HG02798 (cell line): ENCODE data around the gene NAALADL2.
"Not testable (repeated sequence)": the region's sequence is repeated elsewhere in the genome, so short reads cannot be mapped to it uniquely, and the experiment has no call there.

Experiments used
- ATAC-seq: cut with Tn5 transposase; IDR thresholded peaks from one replicate; pipeline ENCODE4 v1.9.1; 2021; ENCODE audit warnings: mild to moderate bottlenecking; ENCODE audit not compliant: unreplicated experiment, poor library complexity

Gene NAALADL2

DNA sequence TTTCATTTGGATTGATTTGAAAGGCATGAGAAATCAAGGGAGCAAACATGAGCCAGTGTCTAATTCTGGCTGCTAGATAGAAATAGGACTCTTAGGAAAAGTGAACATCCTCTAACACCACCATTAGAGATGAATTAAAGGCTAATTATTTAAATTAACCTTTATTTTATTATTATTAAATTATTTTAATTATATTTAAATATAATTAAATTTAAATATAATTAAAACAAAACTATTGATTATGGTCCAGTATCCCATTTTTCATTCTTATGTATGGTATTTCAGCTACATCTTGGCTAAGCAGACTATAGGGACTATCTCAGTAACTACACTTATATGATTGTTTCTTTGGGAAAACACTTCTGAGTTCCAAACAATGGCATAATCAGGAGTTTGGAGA lies 904.8 kb downstream of the NAALADL2 start:
- ATAC-seq = no peak

DNA sequence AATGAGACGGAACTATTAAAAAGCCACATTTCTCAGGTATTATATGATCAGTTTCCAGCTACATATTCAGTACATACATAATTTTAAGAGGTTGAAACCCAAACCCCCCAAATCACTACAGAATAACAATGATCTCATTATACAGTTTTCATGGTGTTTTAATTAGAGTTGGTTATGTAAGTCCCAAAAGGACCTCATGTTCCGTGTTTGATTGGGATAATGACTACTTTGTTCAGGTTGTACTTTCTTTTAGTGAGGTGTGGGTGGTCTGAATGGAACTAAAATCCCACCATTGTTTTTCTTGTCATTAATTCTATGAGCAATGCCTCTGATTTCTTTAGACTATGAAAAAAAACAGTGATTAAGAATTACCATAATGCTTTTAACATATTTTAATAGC lies 905.6 kb downstream of the NAALADL2 start:
- ATAC-seq = no peak

DNA sequence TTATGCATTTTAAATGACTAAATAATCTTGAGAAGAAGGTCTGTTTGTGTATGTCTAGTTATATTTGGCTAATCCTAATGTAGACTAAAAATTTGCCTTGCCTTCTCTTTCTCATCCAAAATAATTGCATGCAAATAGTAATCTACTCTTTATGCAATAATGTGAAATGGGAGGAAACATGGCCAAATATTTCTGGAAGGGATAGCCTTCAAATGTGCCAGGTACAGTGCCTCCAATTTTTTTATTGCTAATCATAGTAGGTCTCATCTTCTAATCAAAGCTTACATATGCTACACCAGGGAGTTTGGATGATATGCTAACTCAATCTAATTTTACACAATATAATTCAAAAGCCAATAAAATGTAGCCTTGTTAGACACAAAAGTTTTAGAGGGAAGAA lies 911.3 kb downstream of the NAALADL2 start:
- ATAC-seq = no peak

DNA sequence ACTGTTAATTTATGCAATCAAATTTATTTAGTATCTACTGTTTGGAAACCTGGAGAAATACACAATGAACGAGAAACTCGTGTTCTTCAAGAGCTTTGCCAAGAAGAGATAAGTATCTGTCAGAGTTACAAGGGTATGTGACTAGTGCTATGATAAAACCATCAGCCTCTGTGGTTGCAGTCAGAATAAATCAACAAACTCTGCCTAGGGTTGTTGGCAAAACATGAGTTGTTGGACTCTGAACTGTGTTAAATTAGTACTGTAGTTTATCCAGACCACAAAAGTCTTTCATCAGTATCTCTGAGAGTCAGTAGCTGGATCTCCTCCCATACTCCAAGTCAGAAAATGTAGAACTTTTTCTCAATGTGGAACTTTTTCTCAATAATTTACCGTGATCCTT lies 918.4 kb downstream of the NAALADL2 start:
- no peak for ATAC-seq

DNA sequence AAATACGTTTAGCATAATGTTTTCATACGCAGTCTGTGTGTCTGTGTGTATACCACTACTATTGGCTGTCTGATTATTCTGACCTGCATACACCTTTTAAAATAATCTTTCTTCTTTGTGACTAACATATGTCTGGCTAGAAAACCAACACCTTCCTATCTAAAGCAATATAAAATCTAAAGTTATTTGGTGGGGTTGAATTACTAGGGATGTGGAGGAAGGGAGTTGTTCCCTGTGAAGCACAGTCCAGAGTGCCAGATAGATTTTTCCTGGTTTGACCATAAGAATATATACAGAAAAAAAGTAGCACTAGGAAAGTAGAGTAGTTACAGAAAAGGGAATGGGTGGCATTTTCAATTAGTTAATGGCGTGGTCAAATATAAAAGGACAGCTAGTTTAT lies 918.8 kb downstream of the NAALADL2 start:
- no peak for ATAC-seq

DNA sequence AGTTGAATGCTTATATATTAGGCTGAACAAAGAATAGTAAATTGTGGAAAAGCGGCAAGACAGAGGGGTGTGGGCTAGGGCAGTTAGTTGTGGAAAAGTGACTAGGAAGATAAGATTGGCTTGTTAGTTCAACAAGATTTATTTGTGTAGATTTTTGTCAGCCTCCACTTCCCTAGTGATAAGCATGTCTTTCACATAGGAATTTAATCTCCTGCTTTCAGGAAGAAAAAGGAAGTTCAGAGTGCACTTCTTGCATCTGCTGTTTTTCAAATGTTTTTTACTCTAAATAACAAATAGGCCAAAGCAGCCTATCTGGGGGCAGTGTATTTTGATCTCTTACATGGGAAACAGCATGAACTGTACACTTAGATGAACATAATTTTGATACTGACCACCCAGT lies 919.9 kb downstream of the NAALADL2 start:
- no peak for ATAC-seq

DNA sequence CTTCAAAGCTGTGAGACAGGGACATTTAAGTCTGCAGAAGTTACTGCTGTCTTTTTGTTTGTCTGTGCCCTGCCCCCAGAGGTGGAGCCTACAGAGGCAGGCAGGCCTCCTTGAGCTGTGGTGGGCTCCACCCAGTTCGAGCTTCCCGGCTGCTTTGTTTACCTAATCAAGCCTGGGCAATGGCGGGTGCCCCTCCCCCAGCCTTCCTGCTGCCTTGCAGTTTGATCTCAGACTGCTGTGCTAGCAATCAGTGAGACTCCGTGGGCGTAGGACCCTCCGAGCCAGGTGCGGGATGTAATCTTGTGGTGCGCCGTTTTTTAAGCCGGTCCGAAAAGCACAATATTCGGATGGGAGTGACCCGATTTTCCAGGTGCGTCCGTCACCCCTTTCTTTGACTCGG lies 928.0 kb downstream of the NAALADL2 start:
- ATAC-seq = not testable (repeated sequence)

DNA sequence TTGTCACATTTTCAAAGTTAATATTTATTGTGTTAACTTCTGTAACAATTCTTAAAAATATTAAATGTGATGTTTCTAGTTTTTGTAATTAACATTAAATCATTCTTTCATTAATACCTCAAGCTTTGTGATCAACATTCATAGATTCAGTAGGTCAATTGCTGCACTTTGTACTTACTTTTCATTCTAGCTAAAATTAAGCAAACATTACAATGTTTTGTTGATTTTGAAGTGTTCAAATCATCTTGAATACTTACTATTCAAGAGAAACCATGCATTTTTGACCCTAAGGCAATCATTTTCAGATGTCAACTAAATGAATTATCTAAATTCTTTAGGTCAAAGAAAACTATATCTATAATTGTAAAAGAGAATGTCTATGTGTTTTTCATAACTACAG lies 933.1 kb downstream of the NAALADL2 start:
- ATAC-seq = no peak

DNA sequence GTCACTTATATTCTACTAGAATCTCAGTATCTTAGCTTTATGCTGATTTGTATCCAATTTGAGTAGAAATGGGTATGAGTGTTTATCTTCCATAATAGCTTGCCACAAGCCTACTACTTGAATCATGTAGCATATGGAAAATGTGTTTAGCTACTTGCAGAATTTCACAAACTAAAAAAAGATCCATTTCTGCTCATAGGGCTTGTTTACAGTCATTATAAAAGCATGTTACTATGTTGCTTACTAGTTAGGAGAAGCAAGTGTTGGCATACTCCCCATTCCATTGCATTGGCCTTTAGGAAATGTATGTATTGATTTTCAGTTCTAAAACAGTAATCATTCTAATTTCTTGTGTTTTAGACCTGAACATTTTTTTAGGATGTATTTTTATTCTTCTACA lies 939.2 kb downstream of the NAALADL2 start:
- ATAC-seq = no peak

DNA sequence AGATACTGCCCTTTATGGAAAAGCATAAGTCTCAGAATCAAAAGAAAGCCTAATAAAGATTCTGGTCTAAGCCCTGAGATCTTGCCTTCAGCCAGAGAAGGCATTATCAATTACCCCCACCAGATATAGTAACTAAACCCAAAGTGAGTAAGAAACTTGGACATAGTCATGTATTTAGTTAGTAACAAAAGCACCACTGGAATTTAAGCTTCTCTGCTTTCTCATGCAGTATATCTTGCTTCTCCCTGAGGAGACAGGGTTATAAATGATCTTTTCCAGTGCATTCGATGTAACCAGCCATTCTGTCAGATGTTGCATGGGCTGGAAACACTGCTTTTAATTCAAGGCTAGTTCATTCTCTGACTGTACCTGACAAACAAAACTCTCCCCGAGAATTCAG lies 946.7 kb downstream of the NAALADL2 start:
- no peak for ATAC-seq

DNA sequence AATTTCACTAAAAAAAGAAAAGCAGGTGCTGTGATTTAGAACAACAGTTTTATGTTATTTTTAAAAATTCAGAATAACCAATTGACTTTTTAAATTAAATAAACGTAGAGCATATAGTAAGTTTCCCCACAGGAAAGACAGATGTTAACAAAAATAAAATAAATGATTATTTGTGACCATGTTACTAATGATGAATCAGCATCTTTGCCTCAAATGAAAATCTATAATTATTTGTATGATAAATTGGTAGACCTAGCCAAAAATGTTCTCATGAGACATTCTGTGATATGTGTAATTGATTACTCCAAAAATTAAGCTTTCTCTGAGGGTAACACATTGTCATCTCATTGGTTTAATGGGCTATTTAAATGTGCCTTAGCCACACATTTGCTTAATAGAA lies 948.0 kb downstream of the NAALADL2 start:
- ATAC-seq = no peak

DNA sequence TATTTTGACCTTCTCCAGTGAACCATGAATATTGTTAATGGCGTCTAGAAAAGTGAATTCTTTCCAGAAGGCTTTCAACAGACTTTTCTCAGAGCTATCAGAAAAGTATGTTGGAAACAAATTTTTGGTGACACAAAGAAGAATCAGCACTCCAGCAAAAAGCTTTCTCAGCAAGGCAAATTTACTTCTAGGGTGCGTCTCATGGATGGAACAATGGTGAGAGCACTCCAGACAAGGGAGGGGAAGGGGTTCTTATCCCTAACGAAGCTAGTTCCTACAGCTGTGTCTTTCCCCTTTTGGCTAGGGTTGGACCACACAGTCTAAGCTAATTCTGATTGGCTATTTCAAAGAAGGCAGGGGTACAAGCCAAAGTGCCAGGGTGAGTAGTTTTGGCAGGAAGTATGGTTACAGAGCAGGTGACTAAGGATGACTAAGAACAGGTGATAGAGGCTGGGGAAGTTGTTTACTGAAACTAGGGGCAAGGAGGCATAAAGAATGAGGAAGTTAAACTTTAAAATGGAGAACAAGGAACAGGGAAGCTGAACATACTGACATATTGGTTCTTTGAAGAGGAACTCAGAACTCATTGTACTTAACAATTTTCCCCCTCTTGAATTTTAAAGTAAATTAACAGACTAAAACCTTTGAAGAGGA lies 959.8 kb downstream of the NAALADL2 start:
- ATAC-seq = no peak

DNA sequence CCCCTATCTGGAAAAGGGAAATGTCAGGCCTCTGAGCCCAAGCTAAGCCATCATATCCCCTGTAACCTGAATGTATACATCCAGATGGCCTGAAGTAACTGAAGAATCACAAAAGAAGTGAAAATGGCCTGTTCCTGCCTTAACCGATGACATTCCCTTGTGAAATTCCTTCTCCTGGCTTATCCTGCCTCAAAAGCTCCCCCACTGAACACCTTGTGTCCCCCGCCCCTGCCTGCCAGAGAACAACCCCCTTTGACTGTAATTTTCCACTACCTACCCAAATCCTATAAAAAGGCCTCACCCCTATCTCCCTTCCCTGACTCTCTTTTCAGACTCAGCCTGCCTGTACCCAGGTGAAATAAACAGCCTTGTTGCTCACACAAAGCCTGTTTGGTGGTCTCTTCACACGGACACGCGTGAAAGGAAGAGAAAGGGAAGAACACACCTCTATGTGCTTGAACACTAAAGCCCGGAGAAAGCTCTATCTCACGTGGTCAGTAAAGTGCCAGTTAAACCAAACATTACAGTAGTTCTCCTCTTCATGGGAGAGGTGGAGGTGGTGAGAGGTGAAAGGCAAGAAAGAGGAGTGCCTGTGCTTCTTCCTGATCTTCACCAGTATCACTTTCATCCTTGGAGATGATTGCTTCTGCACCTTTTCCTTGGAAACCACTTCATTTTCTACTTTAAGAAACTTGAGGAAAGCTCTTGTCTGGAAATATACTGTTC lies 963.8 kb downstream of the NAALADL2 start:
- ATAC-seq = not testable (repeated sequence)

DNA sequence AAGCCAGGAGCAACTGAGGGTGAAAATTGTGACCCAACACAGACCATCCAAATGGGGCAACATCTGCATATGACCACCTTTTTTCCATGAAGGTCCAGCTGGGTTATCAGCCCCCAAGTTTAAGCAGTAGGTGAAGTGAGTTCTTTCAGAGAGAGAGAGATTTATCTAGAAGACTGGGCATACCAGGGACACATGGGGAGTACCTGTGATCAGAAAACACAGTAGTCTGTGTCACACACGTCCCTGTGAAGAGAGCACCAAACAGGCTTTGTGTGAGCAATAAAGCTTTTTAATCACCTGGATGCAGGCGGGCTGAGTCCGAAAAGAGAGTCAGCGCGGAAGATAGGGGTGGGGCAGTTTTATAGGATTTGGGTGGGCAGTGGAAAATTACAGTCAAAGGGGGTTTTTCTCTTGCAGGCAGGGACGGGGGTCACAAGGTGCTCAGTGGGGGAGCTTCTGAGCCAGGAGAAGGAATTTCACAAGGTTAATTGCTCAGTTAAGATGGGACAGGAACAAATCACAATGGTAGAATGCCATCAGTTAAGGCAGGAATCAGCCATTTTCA lies 966.0 kb downstream of the NAALADL2 start:
- not testable (repeated sequence) for ATAC-seq

DNA sequence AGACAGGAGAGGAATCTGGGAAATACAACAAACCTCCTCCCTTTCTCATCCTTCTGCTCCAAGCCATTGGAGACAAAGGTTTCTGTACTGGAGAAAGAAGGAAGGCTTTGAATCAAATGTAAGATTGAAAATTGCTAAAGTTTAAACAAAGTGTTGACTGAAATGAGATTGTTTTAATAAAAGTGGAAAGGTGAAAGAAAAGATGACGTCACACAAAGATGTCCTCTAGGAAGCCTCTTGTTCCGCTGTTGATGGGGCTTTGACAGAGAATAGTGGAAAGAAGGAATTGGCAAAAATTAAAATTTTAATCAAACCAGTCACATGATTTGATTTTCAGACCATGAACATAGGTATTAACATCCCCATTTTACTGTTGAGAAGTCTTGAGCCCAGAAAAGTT lies 967.6 kb downstream of the NAALADL2 start:
- ATAC-seq = no peak

DNA sequence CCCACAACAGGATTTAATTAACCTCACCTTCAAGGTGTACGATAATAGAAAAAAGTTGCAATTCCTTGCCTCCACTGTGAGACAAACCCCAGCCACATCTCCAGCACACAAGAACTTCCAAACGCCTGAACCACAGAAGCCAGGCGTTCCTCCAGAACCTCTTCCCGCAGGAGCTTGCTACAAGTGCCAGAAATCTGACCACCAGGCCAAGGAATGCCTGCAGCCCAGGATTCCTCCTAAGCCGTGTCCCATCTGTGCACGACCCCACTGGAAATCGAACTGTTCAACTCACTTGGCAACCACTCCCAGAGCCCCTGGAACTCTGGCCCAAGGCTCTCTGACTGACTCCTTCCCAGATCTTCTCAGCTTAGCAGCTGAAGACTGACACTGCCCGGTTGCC lies 970.7 kb downstream of the NAALADL2 start:
- ATAC-seq = not testable (repeated sequence)

DNA sequence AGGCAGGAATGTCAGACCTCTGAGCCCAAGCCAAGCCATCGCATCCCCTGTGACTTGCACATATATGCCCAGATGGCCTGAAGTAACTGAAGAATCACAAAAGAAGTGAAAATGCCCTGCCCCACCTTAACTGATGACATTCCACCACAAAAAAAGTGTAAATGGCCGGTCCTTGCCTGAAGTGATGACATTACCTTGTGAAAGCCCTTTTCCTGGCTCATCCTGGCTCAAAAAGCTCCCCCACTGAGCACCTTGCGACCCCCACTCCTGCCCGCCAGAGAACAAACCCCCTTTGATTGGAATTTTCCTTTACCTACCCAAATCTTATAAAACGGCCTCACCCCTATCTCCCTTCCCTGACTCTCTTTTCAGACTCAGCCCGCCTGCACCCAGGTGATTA lies 976.6 kb downstream of the NAALADL2 start:
- not testable (repeated sequence) for ATAC-seq

DNA sequence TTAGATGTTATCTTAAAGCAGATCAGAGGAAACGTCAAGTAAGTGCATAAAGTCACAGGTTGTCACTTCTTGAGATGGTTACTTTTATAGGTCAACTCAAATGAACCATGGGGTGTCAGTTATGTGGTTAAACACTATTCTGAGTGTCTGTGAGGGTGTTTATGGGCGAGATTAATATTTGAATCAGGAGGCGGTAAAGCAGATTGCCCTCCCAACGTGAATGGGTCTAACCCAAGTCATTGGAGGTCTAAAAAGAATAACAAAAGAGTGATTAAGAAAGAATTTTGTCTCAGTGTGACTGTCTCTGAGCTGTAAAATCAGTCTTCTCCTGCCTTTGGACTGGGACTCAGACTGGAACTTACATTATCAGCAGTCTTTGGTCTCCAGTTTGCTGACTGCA lies 977.5 kb downstream of the NAALADL2 start:
- ATAC-seq = no peak

DNA sequence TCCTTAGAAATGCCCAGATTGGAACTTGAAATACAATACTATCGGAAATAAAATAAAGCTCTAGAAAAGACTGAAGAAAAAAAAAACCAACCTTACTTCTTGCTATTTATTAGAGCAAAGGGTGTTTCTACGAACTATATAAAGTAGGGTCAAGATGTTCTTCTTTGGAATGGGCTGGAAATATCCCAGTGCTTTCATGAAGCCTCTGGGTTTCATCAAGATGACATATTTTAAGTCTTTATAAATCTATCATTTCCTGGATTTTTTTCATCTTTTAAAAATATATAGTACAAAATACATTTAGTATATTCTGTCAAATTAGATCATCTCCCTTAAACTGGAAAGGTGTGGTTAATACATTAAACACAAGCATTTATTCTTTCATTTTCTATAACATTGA lies 978.8 kb downstream of the NAALADL2 start:
- no peak for ATAC-seq

DNA sequence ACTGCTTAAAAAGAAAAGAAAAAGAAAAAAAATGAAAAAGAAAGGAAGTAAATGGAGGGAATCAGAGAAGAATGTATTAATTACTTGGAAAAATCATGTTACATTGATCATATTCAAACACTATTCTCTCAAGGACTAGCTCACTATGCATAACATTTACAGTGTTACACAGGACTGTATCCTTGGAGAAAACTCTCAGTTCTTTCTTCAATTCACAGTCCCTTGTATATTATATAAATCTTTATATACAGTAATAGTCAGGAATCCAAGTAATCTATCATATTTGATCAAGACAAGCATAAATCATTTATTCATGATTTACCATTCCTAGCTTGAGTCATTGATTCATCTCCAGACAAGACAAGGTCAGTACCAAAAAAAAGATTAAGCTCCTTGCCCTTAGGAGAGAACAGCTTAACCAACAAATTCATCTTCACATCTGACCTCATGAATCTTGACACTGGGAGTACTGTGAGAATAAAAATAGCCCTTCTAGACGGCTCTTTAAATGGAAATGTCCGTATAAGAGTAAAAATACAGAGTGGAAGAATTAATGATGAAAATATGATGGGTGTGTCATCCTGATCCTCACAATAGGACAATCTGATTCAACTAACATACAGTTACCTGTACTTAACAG lies 980.4 kb downstream of the NAALADL2 start:
- no peak for ATAC-seq

DNA sequence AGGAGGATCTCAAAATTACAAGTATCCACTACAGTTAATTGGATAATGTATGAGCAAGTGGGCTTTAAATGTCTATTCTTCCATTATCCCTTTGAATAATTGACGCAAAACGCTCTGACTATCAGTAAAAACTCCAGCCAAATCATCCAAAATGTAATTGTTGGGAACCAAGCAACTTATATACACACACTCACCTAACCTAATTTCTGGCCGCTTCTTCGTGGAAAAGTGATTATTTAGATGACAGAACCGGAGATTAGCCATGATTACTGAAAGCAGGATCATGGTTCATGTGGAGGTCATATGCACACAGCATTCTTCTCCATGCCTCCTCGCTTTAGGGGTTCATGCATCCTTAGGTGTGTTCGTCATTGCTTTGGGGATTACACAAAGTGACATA lies 992.4 kb downstream of the NAALADL2 start:
- ATAC-seq = no peak
